Hepatocyte (in vitro differentiated cells): Measurements from ENCODE around the gene CNOT6. TPM values are rescaled to one million over a fixed set of nuclear protein-coding genes. Genes with fewer than 3 reads are reported as not detected.
"Not testable (repeated sequence)": the region's sequence is repeated elsewhere in the genome, so short reads cannot be mapped to it uniquely, and the experiment has no call there.

Experiments
- DNase-seq: peaks from one replicate; pipeline ENCODE4 v3.0.0-alpha.2; 2016; ENCODE audit warnings: low spot score
- H2AFZ ChIP-seq: fragments of 200-600 bp; sonication (generic); 2 replicates; pipeline ENCODE4 v1.6.0; 2016; ENCODE audit warnings: antibody characterized with exemption, mild to moderate bottlenecking
- H3K27ac ChIP-seq: fragments of 200-600 bp; sonication (generic); 2 replicates; pipeline ENCODE4 v1.5.1; 2016; ENCODE audit warnings: mild to moderate bottlenecking
- H3K27me3 ChIP-seq: fragments of 200-600 bp; sonication (generic); 2 replicates; pipeline ENCODE4 v1.6.1; 2016
- H3K36me3 ChIP-seq: fragments of 200-600 bp; sonication (generic); replicated peaks from 2 replicates; pipeline ENCODE4 v1.5.1; 2016; ENCODE audit warnings: low read depth; ENCODE audit not compliant: insufficient read depth
- H3K4me1 ChIP-seq: fragments of 200-600 bp; sonication (generic); 2 replicates; pipeline ENCODE4 v1.5.1; 2016; ENCODE audit warnings: mild to moderate bottlenecking, moderate library complexity; ENCODE audit not compliant: insufficient read depth
- H3K4me2 ChIP-seq: fragments of 200-600 bp; sonication (generic); 2 replicates; pipeline ENCODE4 v1.6.0; 2016
- H3K4me3 ChIP-seq: fragments of 200-600 bp; sonication (generic); 2 replicates; pipeline ENCODE4 v1.5.1; 2016; ENCODE audit warnings: mild to moderate bottlenecking
- H3K79me2 ChIP-seq: fragments of 200-600 bp; sonication (generic); 2 replicates; pipeline ENCODE4 v1.6.0; 2017; ENCODE audit warnings: mild to moderate bottlenecking
- H3K9me2 ChIP-seq: fragments of 200-600 bp; sonication (generic); replicated peaks from 2 replicates; pipeline ENCODE4 v1.6.0; 2017; ENCODE audit warnings: mild to moderate bottlenecking; ENCODE audit not compliant: insufficient read depth
- H3K9me3 ChIP-seq: fragments of 200-600 bp; sonication (generic); 2 replicates; pipeline ENCODE4 v1.5.1; 2016; ENCODE audit warnings: low read depth, mild to moderate bottlenecking
- H4K20me1 ChIP-seq: fragments of 200-600 bp; sonication (generic); 2 replicates; pipeline ENCODE4 v1.6.0; 2016; ENCODE audit warnings: mild to moderate bottlenecking; ENCODE audit not compliant: insufficient read depth, poor library complexity, severe bottlenecking
- EZH2 ChIP-seq: fragments of 200-600 bp; sonication (generic); IDR thresholded peaks from 2 replicates; pipeline ENCODE4 v1.6.1; 2016; ENCODE audit warnings: antibody characterized with exemption, mild to moderate bottlenecking, borderline replicate concordance
- EZH2phosphoT487 ChIP-seq: fragments of 200-600 bp; sonication (generic); IDR thresholded peaks from one replicate; pipeline ENCODE4 v1.6.1; 2018; ENCODE audit warnings: antibody characterized with exemption, mild to moderate bottlenecking, low read depth, moderate library complexity; ENCODE audit not compliant: unreplicated experiment, severe bottlenecking
- WGBS: methylation state at CpG from one replicate; pipeline ENCODE4 v1.1.6; 2016; ENCODE audit warnings: low lambda C conversion rate; ENCODE audit errors: missing lambda C conversion rate; 5-methylcytosine and 5-hydroxymethylcytosine counted together
- polyA plus RNA-seq: library from polyadenylated mRNA; unstranded; fragments of >200 nt; fragmentation: Nextera tagmentation; extraction: Ambion mirVana; gene quantifications from 2 replicates; pipeline ENCODE4 v1.2.1, GENCODE V29; 2016
- total RNA-seq: library from RNA; depleted of rRNA; stranded (reverse); fragments of >200 nt; gene quantifications from 2 replicates; pipeline ENCODE4 v1.2.3, GENCODE V29; 2014
- TF ChIP-seq, protein P1 (sequence below): fragments of 200-600 bp; sonication (generic); IDR thresholded peaks from 2 replicates; pipeline ENCODE4 v1.5.1; 2016; ENCODE audit warnings: antibody characterized with exemption, mild to moderate bottlenecking; ENCODE audit not compliant: poor library complexity

The CNOT6 gene
- total and polyA plus RNA-seq, 2 experiments from 2014 or later, result 12.0 to 24.1 TPM

DNA sequence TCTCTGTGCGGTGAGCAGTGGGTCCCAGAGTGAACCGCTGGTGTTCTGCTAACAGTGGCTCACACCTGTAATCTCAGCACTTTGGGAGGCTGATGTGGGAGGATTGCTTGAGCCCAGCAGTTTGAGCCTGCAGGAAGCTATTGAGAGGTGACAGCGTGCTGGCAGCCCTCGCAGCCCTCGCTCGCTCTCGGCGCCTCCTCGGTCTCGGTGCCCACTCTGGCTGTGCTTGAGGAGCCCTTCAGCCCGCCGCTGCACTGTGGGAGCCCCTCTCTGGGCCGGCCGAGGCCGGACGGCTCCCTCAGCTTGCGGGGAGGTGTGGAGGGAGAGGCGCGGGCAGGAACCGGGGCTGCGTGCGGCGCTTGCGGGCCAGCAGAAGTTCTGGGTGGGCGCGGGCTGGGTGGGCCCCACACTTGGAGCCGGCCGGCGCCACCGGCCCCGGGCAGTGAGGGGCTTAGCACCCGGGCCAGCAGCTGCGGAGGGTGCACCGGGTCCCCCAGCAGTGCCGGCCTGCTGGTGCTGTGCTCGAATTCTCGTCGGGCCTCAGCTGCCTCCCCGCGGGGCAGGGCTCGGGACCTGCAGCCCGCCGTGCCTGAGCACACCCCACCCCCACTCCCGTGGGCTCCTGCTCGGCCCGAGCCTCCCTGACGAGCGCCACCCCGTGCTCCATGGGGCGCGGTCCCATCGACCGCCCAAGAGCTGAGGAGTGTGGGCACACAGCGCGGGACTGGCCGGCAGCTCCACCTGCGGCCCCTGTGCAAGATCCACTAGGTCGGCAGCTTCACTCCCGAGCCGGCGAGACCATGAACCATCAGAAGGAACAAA, 35.1 kb upstream of the CNOT6 start:
- 97% methylated on average over 39 of the region's 61 CpGs for WGBS
- not testable (repeated sequence) for H3K9me3 ChIP-seq, H3K4me2 ChIP-seq, H3K27me3 ChIP-seq, H3K4me1 ChIP-seq, H3K9me2 ChIP-seq, DNase-seq, H2AFZ ChIP-seq, H3K36me3 ChIP-seq, H3K4me3 ChIP-seq, H4K20me1 ChIP-seq, H3K27ac ChIP-seq, H3K79me2 ChIP-seq

- H3K79me2 ChIP-seq, H3K27me3 ChIP-seq, H3K36me3 ChIP-seq, H3K9me3 ChIP-seq, H3K4me1 ChIP-seq, H3K9me2 ChIP-seq, H4K20me1 ChIP-seq, H2AFZ ChIP-seq, DNase-seq, H3K27ac ChIP-seq, H3K4me3 ChIP-seq, H3K4me2 ChIP-seq: not testable (repeated sequence)
- WGBS, result 95% methylated on average over 14 of the region's 14 CpGs
These were observed 34.5 kb upstream of the CNOT6 start for GRCh38 chr5:180459674-180460142.

DNA sequence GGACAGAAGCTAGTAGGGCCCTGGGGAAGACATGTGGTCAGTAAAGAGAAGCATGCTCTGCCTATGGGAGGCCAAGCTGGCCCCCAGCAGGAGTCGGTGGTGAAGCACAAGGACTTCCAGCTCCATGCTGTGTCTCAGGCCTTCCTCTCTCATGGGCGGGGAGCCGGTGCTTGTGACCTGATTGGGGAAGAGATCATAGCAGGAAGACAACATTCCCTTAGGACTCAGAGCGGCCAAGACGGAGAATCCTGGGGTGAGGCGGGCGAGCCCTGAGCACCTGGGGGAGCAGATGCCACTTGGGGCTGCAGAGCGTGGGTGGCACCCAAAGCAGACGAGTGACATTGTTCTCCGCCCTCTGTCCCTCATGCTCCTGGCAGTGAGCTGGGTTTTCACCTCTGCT, 33.3 kb upstream of the CNOT6 start:
- Histone ChIP-seq H4K20me1 (no peaks in the 10 kb centered on the region), H3K36me3 (no peaks in the 10 kb centered on the region), H3K4me3 (no peak overlapping the region), H3K4me2 (no peak overlapping the region), H3K79me2 (no peaks in the 10 kb centered on the region), H3K9me3 (no peaks in the 10 kb centered on the region), H3K27me3 (no peaks in the 10 kb centered on the region), H2AFZ (no peak overlapping the region), H3K4me1 (no peaks in the 10 kb centered on the region), H3K27ac (no peak overlapping the region), H3K9me2 (no peaks in the 10 kb centered on the region)
- whole genome bisulfite sequencing, result 91% methylated on average over 10 of the region's 10 CpGs
- no peak for DNase-seq
- TF ChIP-seq EZH2, result no peak

DNA sequence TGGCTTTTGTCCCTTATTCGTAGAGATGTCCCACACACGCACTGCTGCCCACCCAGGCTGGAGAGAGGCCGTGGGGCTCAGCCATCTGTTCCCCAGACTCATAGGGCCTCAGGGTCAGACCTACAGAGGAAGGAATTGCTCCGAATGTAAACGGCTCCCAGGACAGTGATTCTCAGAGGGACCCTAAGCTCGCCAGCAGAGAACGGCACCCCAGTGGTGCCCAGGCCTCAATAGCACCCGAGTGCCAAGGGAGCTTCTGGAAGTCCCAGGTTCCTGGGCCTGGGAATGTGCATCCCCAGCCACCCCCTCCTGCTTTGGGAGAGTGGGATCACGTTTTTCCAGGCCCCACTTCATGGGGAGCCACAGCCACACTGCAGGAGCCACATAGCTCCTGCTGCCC, 32.9 kb upstream of the CNOT6 start:
- H3K9me2 ChIP-seq, result no peaks in the 10 kb centered on the region
- H3K27me3 ChIP-seq, result no peaks in the 10 kb centered on the region
- H4K20me1 ChIP-seq, result no peaks in the 10 kb centered on the region
- H3K27ac ChIP-seq, result no peak overlapping the region
- WGBS, result 82% methylated on average over 9 of the region's 9 CpGs
- no peak overlapping the region for H3K4me2 ChIP-seq
- no peaks in the 10 kb centered on the region for H3K9me3 ChIP-seq
- TF ChIP-seq EZH2 (no peak), EZH2phosphoT487 (no peak)
- TF ChIP-seq, protein P1, sequence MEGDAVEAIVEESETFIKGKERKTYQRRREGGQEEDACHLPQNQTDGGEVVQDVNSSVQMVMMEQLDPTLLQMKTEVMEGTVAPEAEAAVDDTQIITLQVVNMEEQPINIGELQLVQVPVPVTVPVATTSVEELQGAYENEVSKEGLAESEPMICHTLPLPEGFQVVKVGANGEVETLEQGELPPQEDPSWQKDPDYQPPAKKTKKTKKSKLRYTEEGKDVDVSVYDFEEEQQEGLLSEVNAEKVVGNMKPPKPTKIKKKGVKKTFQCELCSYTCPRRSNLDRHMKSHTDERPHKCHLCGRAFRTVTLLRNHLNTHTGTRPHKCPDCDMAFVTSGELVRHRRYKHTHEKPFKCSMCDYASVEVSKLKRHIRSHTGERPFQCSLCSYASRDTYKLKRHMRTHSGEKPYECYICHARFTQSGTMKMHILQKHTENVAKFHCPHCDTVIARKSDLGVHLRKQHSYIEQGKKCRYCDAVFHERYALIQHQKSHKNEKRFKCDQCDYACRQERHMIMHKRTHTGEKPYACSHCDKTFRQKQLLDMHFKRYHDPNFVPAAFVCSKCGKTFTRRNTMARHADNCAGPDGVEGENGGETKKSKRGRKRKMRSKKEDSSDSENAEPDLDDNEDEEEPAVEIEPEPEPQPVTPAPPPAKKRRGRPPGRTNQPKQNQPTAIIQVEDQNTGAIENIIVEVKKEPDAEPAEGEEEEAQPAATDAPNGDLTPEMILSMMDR, result no peak
- H2AFZ ChIP-seq, result no peak overlapping the region
- no peaks in the 10 kb centered on the region for H3K79me2 ChIP-seq
- no peak overlapping the region for H3K4me3 ChIP-seq
- H3K36me3 ChIP-seq, result no peaks in the 10 kb centered on the region
- no peaks in the 10 kb centered on the region for H3K4me1 ChIP-seq
- no peak for DNase-seq

- no peaks in the 10 kb centered on the region for H3K4me1 ChIP-seq
- DNase-seq, result no peak
- no peaks in the 10 kb centered on the region for H3K79me2 ChIP-seq
- no peak overlapping the region for H3K27ac ChIP-seq
- TF ChIP-seq EZH2 (no peak), EZH2phosphoT487 (no peak)
- TF ChIP-seq, protein P1, result no peak
- H3K4me3 ChIP-seq, result no peak overlapping the region
- H3K36me3 ChIP-seq, result no peaks in the 10 kb centered on the region
- no peak overlapping the region for H3K4me2 ChIP-seq
- H3K27me3 ChIP-seq, result no peaks in the 10 kb centered on the region
- no peak overlapping the region for H2AFZ ChIP-seq
- no peaks in the 10 kb centered on the region for H4K20me1 ChIP-seq
- H3K9me3 ChIP-seq, result no peaks in the 10 kb centered on the region
- WGBS, result 72% methylated on average over 8 of the region's 8 CpGs
- H3K9me2 ChIP-seq, result no peaks in the 10 kb centered on the region
These were observed 30.8 kb upstream of the CNOT6 start for GRCh38 chr5:180463216-180463900.
